Progenitor cell of endocrine pancreas (in vitro differentiated cells): Measurements from ENCODE around the gene CPN2. TPM values are rescaled to one million over a fixed set of nuclear protein-coding genes. Genes with fewer than 3 reads are reported as not detected.

Experiments used
- DNase-seq: peaks from one replicate; pipeline ENCODE4 v3.0.0; 2021; ENCODE audit warnings: low spot score; ENCODE audit not compliant: unreplicated experiment
- H3K27ac Mint-ChIP-seq: 2 replicates; pipeline ENCODE4 v1.8.0; 2021; ENCODE audit warnings: mild to moderate bottlenecking, moderate library complexity, mixed read lengths
- H3K27me3 Mint-ChIP-seq: 2 replicates; pipeline ENCODE4 v1.8.0; 2021; ENCODE audit warnings: mixed read lengths
- H3K36me3 Mint-ChIP-seq: 2 replicates; pipeline ENCODE4 v1.8.0; 2022; ENCODE audit warnings: mixed read lengths; ENCODE audit not compliant: insufficient read depth
- H3K4me1 Mint-ChIP-seq: 2 replicates; pipeline ENCODE4 v1.8.0; 2021; ENCODE audit warnings: low read depth, mixed read lengths
- H3K4me3 Mint-ChIP-seq: 2 replicates; pipeline ENCODE4 v1.8.0; 2021; ENCODE audit warnings: low read depth, mild to moderate bottlenecking, moderate library complexity, mixed read lengths
- H3K9me3 Mint-ChIP-seq: 2 replicates; pipeline ENCODE4 v1.8.0; 2021; ENCODE audit warnings: low read depth, mixed read lengths
- CTCF ChIP-seq: fragments of 200-600 bp; sonication (generic); IDR thresholded peaks from one replicate; pipeline ENCODE4 v1.5.0; 2021; ENCODE audit warnings: antibody characterized with exemption, mild to moderate bottlenecking; ENCODE audit not compliant: unreplicated experiment
- total RNA-seq: library from RNA; stranded (reverse); gene quantifications from 2 replicates; pipeline ENCODE4 v1.2.1, GENCODE V29; 2021

CPN2 gene
- total RNA-seq, 1 donor from 2014 or later, result not detected

DNA sequence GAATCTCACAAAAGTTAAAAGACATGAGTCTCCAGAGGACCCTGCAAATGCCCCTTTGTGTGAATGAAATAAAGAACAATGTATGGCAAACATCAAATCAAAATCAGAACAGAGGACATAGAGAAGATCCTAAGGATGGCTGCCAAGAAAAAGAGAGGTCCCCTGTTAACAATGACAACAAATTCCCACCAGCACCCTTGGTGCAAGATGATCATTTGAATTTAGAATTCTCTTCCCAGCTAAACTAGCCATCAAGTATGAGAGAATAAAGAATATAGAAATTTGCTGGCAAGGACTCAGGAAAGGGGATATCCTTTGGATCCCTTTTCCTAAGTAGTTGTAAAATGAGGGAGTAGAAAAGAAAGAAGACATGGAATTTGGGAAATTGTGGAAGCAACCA lies 39.7 kb upstream of the CPN2 start:
- Mint-ChIP-seq H3K4me3 (no peak overlapping the region), H3K36me3 (peaks cover 6% of the 10 kb centered on the region), H3K27me3 (peaks cover 16% of the 10 kb centered on the region), H3K4me1 (peaks cover 7% of the 10 kb centered on the region), H3K9me3 (peaks cover 18% of the 10 kb centered on the region), H3K27ac (no peak overlapping the region)
- no peak for DNase-seq
- no peak for TF ChIP-seq CTCF

DNA sequence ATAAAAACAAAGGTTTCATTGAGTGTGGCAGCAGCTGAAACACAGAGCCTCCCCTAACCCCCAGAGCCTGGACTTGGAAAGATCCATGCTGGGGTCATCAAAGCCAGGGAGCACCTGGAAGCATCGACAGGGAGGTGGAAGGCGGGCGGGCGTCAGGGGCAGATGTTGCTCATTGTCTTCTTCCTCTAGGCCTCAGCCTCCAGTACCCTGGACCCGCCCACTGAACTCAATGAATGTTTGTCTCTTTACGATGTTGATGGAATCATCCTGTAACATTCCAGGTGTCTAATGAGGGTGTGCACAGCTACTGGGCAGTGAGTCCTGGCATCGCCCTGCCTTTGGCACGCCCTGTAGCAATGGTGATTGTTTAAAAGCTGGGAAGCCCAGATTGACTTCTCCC lies 38.1 kb upstream of the CPN2 start:
- peaks cover 4% of the 10 kb centered on the region for H3K4me1 Mint-ChIP-seq
- DNase-seq, result no peak
- TF ChIP-seq CTCF, result no peak
- no peak overlapping the region for H3K4me3 Mint-ChIP-seq
- peaks cover 18% of the 10 kb centered on the region for H3K9me3 Mint-ChIP-seq
- H3K27ac Mint-ChIP-seq, result no peak overlapping the region
- H3K36me3 Mint-ChIP-seq, result peaks cover 6% of the 10 kb centered on the region
- peaks cover 16% of the 10 kb centered on the region for H3K27me3 Mint-ChIP-seq

GRCh38 chr3:194387926-194388418 lies 36.8 kb upstream of the CPN2 start:
- no peak for TF ChIP-seq CTCF
- Mint-ChIP-seq H3K4me1 (peaks cover 6% of the 10 kb centered on the region), H3K27ac (no peak overlapping the region), H3K27me3 (peaks cover 27% of the 10 kb centered on the region), H3K4me3 (no peak overlapping the region), H3K9me3 (peaks cover 18% of the 10 kb centered on the region), H3K36me3 (peaks cover 6% of the 10 kb centered on the region)
- DNase-seq, result no peak

DNA sequence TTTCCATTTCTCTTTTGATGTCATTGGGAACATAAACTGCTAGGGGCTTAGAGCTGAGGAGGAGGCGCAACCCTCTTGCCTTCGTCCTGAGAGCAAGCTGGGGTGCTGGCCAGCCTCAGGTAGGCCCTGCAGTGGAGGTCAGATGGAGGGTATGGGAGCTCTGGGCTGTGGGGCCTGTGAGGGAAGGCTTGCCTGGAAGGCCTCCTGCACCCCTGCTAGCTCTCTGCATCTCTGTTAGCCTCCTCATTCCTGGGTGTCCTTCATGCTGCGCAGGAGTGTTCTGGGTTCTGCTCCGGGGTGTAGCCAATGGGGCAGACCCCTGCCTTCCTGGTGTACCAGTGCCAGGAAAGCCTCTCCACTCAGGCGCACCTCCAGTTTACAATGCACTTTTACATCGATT lies 36.1 kb upstream of the CPN2 start:
- no peak for TF ChIP-seq CTCF
- Mint-ChIP-seq H3K36me3 (peaks cover 6% of the 10 kb centered on the region), H3K4me1 (peaks cover 6% of the 10 kb centered on the region), H3K9me3 (peaks cover 18% of the 10 kb centered on the region), H3K4me3 (no peak overlapping the region), H3K27me3 (peaks cover 32% of the 10 kb centered on the region), H3K27ac (no peak overlapping the region)
- DNase-seq, result no peak

DNA sequence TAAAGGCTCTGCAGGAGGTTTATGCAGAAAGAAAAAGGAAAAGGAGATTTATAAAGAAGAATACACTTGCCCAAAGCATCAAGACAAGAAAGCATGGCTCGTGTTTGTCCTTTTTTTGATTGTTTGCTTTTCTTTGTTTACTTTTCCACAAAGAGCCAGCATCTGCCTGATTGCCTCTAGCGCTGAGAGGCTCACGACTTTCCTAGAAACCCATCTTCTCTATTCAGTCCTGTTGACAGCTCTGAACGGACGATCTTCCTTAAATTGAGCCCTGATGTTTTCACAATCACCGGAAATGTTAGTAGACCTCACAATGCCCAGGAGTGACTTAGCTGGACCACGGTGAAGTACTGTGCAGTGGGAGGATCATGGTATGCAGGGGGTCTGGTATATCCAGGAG lies 35.5 kb upstream of the CPN2 start:
- Mint-ChIP-seq H3K4me3 (no peak overlapping the region), H3K27ac (no peak overlapping the region), H3K4me1 (peaks cover 6% of the 10 kb centered on the region), H3K36me3 (peaks cover 6% of the 10 kb centered on the region), H3K9me3 (peaks cover 18% of the 10 kb centered on the region), H3K27me3 (peaks cover 32% of the 10 kb centered on the region)
- no peak for TF ChIP-seq CTCF
- no peak for DNase-seq
